ENCODE data around the gene KIF5C.

The KIF5C gene

GRCh38 chr2:148918554-148918953 lies 43.5 kb downstream of the KIF5C start:
- Histone ChIP-seq H3K4me2 (ENCODE audit: insufficient read depth, low read length, poor library complexity, severe bottlenecking) (no peak overlapping the region), H2AFZ (ENCODE audit: low read length) (no peak overlapping the region), H3K9ac (ENCODE audit: low read depth, low read length, poor library complexity) (no peak overlapping the region), H3K27ac (replicated peaks; ENCODE audit: low read length) (no peak overlapping the region), H4K8ac (ENCODE audit: low read depth, low read length) (no peak overlapping the region), H2BK15ac (ENCODE audit: low read length) (no peak overlapping the region), H3K4me1 (ENCODE audit: control insufficient read depth in 2 of 2, insufficient read depth in 1 of 2, low read depth in 1 of 2, low read length in 2 of 2) (peaks cover 5 to 8% of the 10 kb centered on the region in 2 donors), H2BK5ac (ENCODE audit: low read length) (no peak overlapping the region), H2AK5ac (ENCODE audit: low read depth, low read length) (no peak overlapping the region), H3K36me3 (replicated peaks in 1 of 2; ENCODE audit: control insufficient read depth in 2 of 2, insufficient read depth in 2 of 2, low read length in 2 of 2) (peaks cover 3 to 18% of the 10 kb centered on the region in 2 donors), H3K4me3 (ENCODE audit: low read length in 2 of 2) (no peak overlapping the region), H4K91ac (ENCODE audit: low read depth, low read length, poor library complexity) (no peak overlapping the region), H3K23ac (ENCODE audit: low read depth, low read length, poor library complexity) (no peak overlapping the region), H3K4ac (ENCODE audit: low read length) (no peak overlapping the region), H2BK120ac (ENCODE audit: low read depth, low read length) (no peak overlapping the region), H3K9me3 (replicated peaks in 1 of 2; ENCODE audit: control insufficient read depth in 2 of 2, insufficient read depth in 1 of 2, low read depth in 1 of 2, low read length in 2 of 2) (peaks cover 2 to 4% of the 10 kb centered on the region in 2 donors), H3K79me1 (ENCODE audit: low read depth, low read length) (no peaks in the 10 kb centered on the region), H3K18ac (ENCODE audit: low read length) (no peak overlapping the region), H3K14ac (ENCODE audit: low read length) (no peak overlapping the region), H3K27me3 (ENCODE audit: control insufficient read depth in 3 of 3, insufficient read depth in 3 of 3, low read depth in 1 of 3, low read length in 3 of 3) (no peaks in the 10 kb centered on the region), H2BK12ac (ENCODE audit: low read length) (no peak overlapping the region)
- DNase-seq (ENCODE audit: low spot score) = no peak
- 100% methylated on average over 1 of the region's 2 CpGs; no CpG with 5 or more reads in 1 of the 2 donors for WGBS, 2 donors (ENCODE audit: extremely low coverage in 2 of 2, insufficient read length in 2 of 2, insufficient replicate concordance in 1 of 2)

- Histone ChIP-seq H3K9me3 (replicated peaks in 1 of 2; ENCODE audit: control insufficient read depth in 2 of 2, insufficient read depth in 1 of 2, low read depth in 1 of 2, low read length in 2 of 2) (peaks cover 2 to 4% of the 10 kb centered on the region in 2 donors), H3K36me3 (replicated peaks in 1 of 2; ENCODE audit: control insufficient read depth in 2 of 2, insufficient read depth in 2 of 2, low read length in 2 of 2) (peaks cover 7 to 38% of the 10 kb centered on the region in 2 donors), H2BK12ac (ENCODE audit: low read length) (no peak overlapping the region), H4K91ac (ENCODE audit: low read depth, low read length, poor library complexity) (no peak overlapping the region), H2AK5ac (ENCODE audit: low read depth, low read length) (no peak overlapping the region), H3K27me3 (ENCODE audit: control insufficient read depth in 3 of 3, insufficient read depth in 3 of 3, low read depth in 1 of 3, low read length in 3 of 3) (no peaks in the 10 kb centered on the region), H3K9ac (ENCODE audit: low read depth, low read length, poor library complexity) (no peak overlapping the region), H3K23ac (ENCODE audit: low read depth, low read length, poor library complexity) (no peak overlapping the region), H2BK15ac (ENCODE audit: low read length) (no peak overlapping the region), H3K4ac (ENCODE audit: low read length) (no peak overlapping the region), H4K8ac (ENCODE audit: low read depth, low read length) (no peak overlapping the region), H2AFZ (ENCODE audit: low read length) (no peak overlapping the region), H2BK5ac (ENCODE audit: low read length) (no peak overlapping the region), H2BK120ac (ENCODE audit: low read depth, low read length) (no peak overlapping the region), H3K4me3 (ENCODE audit: low read length in 2 of 2) (no peak overlapping the region), H3K4me2 (ENCODE audit: insufficient read depth, low read length, poor library complexity, severe bottlenecking) (no peak overlapping the region), H3K4me1 (ENCODE audit: control insufficient read depth in 2 of 2, insufficient read depth in 1 of 2, low read depth in 1 of 2, low read length in 2 of 2) (peaks cover 0 to 3% of the 10 kb centered on the region in 2 donors), H3K14ac (ENCODE audit: low read length) (no peak overlapping the region), H3K79me1 (ENCODE audit: low read depth, low read length) (no peaks in the 10 kb centered on the region), H3K27ac (replicated peaks; ENCODE audit: low read length) (no peak overlapping the region), H3K18ac (ENCODE audit: low read length) (no peak overlapping the region)
- no peak for DNase-seq (ENCODE audit: low spot score)
- no CpG with 5 or more reads among the region's 1 CpG for WGBS, 2 donors (ENCODE audit: extremely low coverage in 2 of 2, insufficient read length in 2 of 2, insufficient replicate concordance in 1 of 2)
Measured at GRCh38 chr2:148920559-148920958, 45.5 kb downstream of the KIF5C start.

GRCh38 chr2:148922062-148922461 lies 47.0 kb downstream of the KIF5C start:
- DNase-seq (ENCODE audit: low spot score) = no peak
- no peak overlapping the region for H2AFZ ChIP-seq (ENCODE audit: low read length)
- no peak overlapping the region for H3K9ac ChIP-seq (ENCODE audit: low read depth, low read length, poor library complexity)
- no CpG with 5 or more reads among the region's 5 CpGs for WGBS, 2 donors (ENCODE audit: extremely low coverage in 2 of 2, insufficient read length in 2 of 2, insufficient replicate concordance in 1 of 2)
- no peak overlapping the region for H2AK5ac ChIP-seq (ENCODE audit: low read depth, low read length)
- H3K14ac ChIP-seq (ENCODE audit: low read length) = no peak overlapping the region
- H3K79me1 ChIP-seq (ENCODE audit: low read depth, low read length) = no peaks in the 10 kb centered on the region
- peaks cover 8 to 53% of the 10 kb centered on the region in 2 donors for H3K36me3 ChIP-seq (replicated peaks in 1 of 2; ENCODE audit: control insufficient read depth in 2 of 2, insufficient read depth in 2 of 2, low read length in 2 of 2)
- H3K23ac ChIP-seq (ENCODE audit: low read depth, low read length, poor library complexity) = no peak overlapping the region
- H3K4ac ChIP-seq (ENCODE audit: low read length) = no peak overlapping the region
- H3K4me1 ChIP-seq (ENCODE audit: control insufficient read depth in 2 of 2, insufficient read depth in 1 of 2, low read depth in 1 of 2, low read length in 2 of 2) = peaks cover 2 to 4% of the 10 kb centered on the region in 2 donors
- H3K18ac ChIP-seq (ENCODE audit: low read length) = no peak overlapping the region
- no peak overlapping the region for H2BK5ac ChIP-seq (ENCODE audit: low read length)
- no peak overlapping the region for H3K4me2 ChIP-seq (ENCODE audit: insufficient read depth, low read length, poor library complexity, severe bottlenecking)
- no peak overlapping the region for H2BK12ac ChIP-seq (ENCODE audit: low read length)
- H2BK15ac ChIP-seq (ENCODE audit: low read length) = no peak overlapping the region
- peaks cover 2 to 4% of the 10 kb centered on the region in 2 donors for H3K9me3 ChIP-seq (replicated peaks in 1 of 2; ENCODE audit: control insufficient read depth in 2 of 2, insufficient read depth in 1 of 2, low read depth in 1 of 2, low read length in 2 of 2)
- no peak overlapping the region for H3K4me3 ChIP-seq (ENCODE audit: low read length in 2 of 2)
- no peak overlapping the region for H4K91ac ChIP-seq (ENCODE audit: low read depth, low read length, poor library complexity)
- no peaks in the 10 kb centered on the region for H3K27me3 ChIP-seq (ENCODE audit: control insufficient read depth in 3 of 3, insufficient read depth in 3 of 3, low read depth in 1 of 3, low read length in 3 of 3)
- no peak overlapping the region for H2BK120ac ChIP-seq (ENCODE audit: low read depth, low read length)
- H3K27ac ChIP-seq (replicated peaks; ENCODE audit: low read length) = no peak overlapping the region
- no peak overlapping the region for H4K8ac ChIP-seq (ENCODE audit: low read depth, low read length)

- Histone ChIP-seq H3K23ac (ENCODE audit: low read depth, low read length, poor library complexity) (no peak overlapping the region), H2BK12ac (ENCODE audit: low read length) (no peak overlapping the region), H2AK5ac (ENCODE audit: low read depth, low read length) (no peak overlapping the region), H4K91ac (ENCODE audit: low read depth, low read length, poor library complexity) (no peak overlapping the region), H4K8ac (ENCODE audit: low read depth, low read length) (no peak overlapping the region), H3K9ac (ENCODE audit: low read depth, low read length, poor library complexity) (no peak overlapping the region), H3K4ac (ENCODE audit: low read length) (no peak overlapping the region), H3K79me1 (ENCODE audit: low read depth, low read length) (no peaks in the 10 kb centered on the region), H2BK5ac (ENCODE audit: low read length) (no peak overlapping the region), H3K4me3 (ENCODE audit: low read length in 2 of 2) (no peak overlapping the region), H3K36me3 (replicated peaks in 1 of 2; ENCODE audit: control insufficient read depth in 2 of 2, insufficient read depth in 2 of 2, low read length in 2 of 2) (peaks cover 8 to 54% of the 10 kb centered on the region in 2 donors), H3K14ac (ENCODE audit: low read length) (no peak overlapping the region), H3K9me3 (replicated peaks in 1 of 2; ENCODE audit: control insufficient read depth in 2 of 2, insufficient read depth in 1 of 2, low read depth in 1 of 2, low read length in 2 of 2) (peaks cover 2 to 4% of the 10 kb centered on the region in 2 donors), H2BK15ac (ENCODE audit: low read length) (no peak overlapping the region), H3K4me2 (ENCODE audit: insufficient read depth, low read length, poor library complexity, severe bottlenecking) (no peak overlapping the region), H2BK120ac (ENCODE audit: low read depth, low read length) (no peak overlapping the region), H3K4me1 (ENCODE audit: control insufficient read depth in 2 of 2, insufficient read depth in 1 of 2, low read depth in 1 of 2, low read length in 2 of 2) (peaks cover 5 to 8% of the 10 kb centered on the region in 2 donors), H3K18ac (ENCODE audit: low read length) (no peak overlapping the region), H2AFZ (ENCODE audit: low read length) (no peak overlapping the region), H3K27ac (replicated peaks; ENCODE audit: low read length) (no peak overlapping the region), H3K27me3 (ENCODE audit: control insufficient read depth in 3 of 3, insufficient read depth in 3 of 3, low read depth in 1 of 3, low read length in 3 of 3) (no peaks in the 10 kb centered on the region)
- WGBS, 2 donors (ENCODE audit: extremely low coverage in 2 of 2, insufficient read length in 2 of 2, insufficient replicate concordance in 1 of 2) = no CpG with 5 or more reads among the region's 3 CpGs
- DNase-seq (ENCODE audit: low spot score) = no peak
Measured at GRCh38 chr2:148922776-148923475, 47.9 kb downstream of the KIF5C start.
